Stimulated activated CD4-positive, alpha-beta T cell treated with anti-CD3 and anti-CD28 coated beads, Interleukin-2, amount 100 ng/mL, for 4 hours (primary cell): ENCODE data around the gene CD93.

Experiments
- DNase-seq: peaks from one replicate; pipeline ENCODE4 v3.0.0-alpha.2; 2020; ENCODE audit warnings: low read depth

The CD93 gene

DNA sequence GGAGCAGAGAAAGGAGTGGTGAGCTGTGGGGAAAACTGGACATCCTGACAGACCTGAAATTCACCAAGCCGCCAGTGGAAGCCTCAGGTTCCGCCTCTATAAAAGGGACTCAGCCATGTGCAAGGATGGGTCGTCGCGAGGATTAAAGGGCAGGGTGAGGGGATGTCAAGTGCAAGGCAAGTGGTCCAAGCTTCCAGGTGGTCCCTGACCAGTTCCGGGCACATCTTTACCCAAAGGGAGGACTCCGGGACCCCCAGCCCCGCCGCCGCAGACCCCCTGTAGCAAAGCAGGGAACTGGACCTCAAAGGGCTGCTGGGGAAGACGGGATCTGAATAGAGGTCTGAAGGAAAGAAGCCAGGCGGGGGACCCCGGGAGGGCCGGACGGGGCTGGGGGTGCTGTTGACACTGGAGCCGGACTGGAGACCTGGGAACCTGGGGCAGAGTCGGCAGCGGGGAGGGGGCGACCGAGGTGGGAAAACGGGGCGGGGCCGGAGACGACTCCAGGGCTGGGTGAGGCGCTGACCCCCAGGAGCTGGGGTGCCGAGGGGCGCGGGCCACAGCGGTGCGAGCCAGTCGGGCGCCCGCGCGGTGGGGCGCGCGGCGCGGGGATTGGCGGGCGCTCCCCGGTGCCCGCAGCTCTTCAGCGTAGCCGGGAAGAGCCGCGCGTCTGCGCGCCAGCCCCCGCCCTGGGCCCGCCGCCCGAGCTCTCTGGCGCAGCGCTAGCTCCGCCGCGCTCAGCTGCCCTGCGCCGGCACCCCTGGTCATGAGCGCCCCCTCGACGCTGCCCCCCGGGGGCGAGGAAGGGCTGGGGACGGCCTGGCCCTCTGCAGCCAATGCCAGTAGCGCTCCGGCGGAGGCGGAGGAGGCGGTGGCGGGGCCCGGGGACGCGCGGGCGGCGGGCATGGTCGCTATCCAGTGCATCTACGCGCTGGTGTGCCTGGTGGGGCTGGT lies 51.1 kb downstream of the CD93 start, which contains the start of gene SSTR4:
TSS of gene SSTR4 (plus strand) at position 592 of the 951 bp plus-strand sequence. CDS start at position 764, 172 bp downstream.
- DNase-seq: no peak

DNA sequence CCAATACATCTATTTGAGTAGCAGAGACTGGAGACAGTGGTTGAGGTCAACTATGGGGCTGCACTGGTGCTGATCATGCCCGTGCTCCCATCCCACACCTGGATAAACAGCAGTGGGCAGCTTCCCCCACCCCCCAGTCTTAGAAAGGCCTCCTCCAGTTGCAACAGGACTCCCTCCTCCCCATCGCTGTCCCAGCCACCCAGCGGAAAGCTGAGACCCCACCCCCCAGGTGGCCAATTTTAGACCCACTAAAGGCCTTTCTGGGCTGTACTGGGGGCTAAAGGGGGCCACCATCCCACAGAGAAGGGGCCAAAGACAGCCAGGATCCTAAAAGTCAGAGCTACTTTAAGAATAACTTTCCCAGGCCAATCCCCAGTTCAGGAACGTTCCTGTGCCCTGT lies 52.2 kb downstream of the CD93 start:
- DNase-seq: no peak

DNA sequence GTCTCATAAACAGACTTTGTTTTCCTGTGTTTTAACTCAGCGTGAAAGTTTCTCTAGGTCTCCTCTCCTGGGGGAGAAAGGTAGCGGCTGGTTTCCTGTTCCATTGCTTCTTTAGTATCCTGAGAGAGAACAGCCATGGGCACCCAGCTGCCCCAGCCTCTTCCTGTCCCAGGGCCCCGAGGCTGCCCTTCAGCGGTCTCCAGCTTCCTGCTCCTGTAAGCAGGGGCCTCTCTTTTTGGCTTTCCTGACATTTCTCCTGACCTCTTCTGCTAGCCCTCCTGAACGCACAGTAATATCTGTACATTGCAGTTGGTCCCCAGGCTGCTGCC lies 53.4 kb downstream of the CD93 start:
- no peak for DNase-seq

DNA sequence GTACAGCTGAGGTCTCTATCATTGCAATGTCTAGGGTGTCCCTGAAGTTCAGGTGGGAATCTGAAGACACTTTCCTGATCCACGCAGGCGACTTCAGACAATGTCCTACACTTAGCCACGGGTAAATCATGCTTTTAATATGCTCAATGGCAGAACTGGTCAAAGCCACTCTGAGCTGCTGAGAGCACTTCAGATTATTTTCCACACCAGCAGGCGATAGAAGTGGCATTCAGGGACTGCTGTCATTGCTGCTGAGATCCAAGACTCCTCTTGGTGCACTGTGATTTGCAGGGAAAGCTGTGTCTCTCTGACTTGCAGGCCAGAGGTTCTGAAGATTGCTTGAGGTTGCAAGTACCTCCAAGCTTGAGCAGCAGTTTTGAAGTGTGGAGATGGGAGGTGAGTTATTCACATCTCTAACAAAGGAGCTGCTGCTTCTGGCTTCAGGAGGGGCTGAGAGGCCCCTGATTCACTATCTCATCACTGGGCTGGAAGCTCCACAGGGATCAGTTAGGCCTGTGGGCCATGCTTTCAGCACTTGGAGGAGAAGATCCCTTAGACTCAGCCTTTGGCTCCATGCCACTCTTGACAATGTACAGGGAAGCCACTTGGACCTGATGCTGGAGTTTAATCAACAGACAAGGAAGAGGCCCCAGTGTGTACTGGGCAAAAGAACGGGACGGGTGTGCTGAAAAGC lies 53.9 kb downstream of the CD93 start:
- no peak for DNase-seq

DNA sequence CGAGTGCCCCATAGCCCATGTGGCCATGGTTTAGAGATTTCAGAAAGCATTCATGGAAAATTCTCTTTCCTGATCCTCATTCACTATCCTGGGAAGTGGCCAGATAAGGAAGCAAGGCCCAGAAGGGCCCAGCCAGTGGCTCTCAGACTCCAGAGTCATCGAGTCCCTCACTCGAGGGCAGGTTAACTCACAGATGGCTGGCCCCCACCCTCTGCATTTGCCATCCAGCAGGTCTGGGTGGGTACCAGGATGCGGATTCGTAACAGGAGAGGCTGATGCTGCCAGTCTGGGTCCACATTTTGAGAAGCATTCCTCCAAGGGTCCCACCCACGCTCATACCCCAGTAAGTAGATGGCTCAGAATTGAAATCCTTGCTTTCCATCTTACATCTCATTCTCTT lies 54.8 kb downstream of the CD93 start:
- DNase-seq: no peak
